Effector CD4-positive, alpha-beta T cell (primary cell): ENCODE data around the gene EGFL7.

Experiments
- DNase-seq: peaks from one replicate; pipeline ENCODE4 v3.0.0-alpha.2; 2020

The EGFL7 gene

DNA sequence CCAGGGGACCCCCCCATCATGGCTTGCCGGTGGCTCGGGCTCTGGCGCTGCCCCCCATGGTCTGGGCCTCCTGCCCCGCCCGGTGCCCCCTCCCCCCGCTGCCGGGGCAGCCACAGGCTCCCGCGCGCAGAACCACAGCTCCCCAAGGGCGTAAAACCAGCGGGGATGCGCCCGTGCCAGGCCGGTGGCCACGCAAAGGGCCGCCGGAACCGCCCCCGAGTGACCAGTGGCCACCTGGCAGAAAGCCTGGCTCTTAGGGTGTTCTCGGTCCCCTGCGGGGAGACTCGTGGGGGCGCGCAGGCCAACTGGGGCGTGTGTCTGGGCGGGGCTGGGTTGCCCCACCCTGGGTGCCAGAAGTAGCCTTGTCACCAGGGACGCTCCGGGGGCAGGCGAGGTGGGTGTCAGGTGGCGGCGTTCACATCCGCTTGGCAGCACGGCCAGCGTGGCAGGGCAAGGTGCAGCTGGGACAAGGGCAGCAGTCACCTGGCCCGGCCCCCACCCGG lies 25.1 kb downstream of the EGFL7 start:
- no peak for DNase-seq

DNA sequence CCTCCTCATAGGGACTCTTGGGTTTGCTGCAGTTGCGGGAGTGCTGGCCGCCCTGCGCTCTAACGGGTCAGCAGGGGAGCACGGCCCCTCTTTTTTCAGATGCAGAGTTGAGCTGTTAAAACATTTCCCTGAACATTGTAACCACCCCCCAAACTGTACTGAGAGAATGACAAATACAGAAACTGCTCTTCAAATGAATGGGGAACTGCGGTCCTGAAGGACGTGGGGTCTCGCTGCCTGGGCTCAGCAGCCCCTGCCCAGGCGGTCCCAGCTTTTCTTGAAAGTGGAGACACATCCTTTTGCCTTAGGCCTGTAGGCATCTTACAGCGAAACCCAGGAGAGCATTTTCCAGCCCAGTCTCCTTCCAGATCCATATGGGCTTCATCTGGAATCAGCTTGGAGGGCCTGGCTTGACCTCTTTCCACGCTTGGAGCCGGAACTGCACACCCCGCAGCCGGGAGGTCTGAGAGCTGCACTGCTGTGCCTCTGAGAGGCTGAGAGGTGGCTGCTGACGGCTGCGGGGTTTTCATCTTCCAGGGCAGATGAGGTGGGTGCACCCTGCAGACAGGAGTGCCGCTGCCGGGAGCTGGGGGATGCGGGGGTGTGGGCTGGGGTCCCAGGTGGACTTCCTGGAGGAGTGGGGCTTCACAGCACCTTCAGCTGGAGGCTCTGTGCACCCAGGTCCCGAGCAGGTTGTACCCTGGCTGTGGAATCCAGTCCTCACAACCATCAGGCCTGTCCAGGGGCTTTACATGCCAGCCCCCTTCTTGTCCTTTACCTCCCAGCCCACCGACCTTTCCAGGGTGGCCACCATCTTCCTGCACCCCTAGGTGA lies 25.8 kb downstream of the EGFL7 start:
- DNase-seq = no peak

GRCh38 chr9:136689108-136689460 lies 26.4 kb downstream of the EGFL7 start:
- no peak for DNase-seq

DNA sequence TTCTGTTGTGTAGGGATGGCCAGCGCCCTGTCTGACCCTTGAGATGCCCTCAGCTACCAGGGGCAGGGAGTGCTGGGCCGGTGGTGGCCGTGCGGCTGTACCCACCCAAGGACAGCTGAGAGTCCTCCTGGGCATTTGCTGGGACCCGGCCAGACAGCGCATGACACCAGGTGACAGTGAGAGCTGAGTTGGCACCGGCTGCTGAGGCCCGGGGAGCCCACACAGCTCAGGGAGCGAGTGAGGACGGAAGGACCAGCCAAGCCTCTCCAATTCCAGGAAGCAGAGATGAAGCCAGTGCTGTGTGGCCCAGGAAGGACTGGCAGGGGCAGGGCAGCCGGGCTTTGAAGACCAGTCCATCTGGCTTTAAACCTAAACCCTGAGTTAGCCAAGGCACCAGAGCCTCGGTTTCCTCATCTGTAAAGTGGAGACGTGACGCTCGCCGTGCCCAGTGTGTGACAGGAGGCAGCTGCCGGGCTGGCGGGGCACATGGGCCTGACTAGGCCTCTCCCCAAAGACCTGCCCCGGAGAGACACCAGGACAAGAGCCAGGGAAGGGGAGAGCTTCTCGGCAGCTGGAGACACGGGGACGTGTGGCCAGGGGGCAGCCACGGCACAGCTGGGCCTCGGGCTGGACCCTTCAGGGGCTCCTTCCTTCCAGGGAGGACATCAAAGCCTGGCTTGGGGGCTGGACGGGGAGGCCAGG lies 27.5 kb downstream of the EGFL7 start:
- no peak for DNase-seq

DNA sequence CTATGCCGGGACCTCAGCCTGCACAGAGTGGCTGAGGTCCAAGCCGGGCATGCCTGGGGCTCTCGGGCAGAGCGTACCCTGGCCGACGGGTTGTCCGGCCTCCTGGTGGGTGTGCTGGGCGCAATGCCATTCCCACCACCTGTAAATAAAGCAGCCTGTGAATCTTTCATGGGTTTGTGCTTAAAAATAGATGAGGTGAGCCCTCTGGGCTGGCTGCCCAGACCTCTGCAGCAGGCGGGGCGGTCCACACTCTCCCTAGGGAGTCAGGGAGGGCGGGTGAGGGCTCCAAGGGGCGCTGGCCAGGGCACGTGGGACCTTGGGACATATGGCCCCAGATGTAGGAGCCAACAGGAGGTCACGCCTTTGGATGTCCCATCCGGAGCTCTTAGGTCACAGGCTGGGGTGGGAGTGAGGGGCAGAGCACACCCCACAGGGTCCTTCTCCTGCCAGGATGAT lies 28.1 kb downstream of the EGFL7 start:
- DNase-seq = no peak

DNA sequence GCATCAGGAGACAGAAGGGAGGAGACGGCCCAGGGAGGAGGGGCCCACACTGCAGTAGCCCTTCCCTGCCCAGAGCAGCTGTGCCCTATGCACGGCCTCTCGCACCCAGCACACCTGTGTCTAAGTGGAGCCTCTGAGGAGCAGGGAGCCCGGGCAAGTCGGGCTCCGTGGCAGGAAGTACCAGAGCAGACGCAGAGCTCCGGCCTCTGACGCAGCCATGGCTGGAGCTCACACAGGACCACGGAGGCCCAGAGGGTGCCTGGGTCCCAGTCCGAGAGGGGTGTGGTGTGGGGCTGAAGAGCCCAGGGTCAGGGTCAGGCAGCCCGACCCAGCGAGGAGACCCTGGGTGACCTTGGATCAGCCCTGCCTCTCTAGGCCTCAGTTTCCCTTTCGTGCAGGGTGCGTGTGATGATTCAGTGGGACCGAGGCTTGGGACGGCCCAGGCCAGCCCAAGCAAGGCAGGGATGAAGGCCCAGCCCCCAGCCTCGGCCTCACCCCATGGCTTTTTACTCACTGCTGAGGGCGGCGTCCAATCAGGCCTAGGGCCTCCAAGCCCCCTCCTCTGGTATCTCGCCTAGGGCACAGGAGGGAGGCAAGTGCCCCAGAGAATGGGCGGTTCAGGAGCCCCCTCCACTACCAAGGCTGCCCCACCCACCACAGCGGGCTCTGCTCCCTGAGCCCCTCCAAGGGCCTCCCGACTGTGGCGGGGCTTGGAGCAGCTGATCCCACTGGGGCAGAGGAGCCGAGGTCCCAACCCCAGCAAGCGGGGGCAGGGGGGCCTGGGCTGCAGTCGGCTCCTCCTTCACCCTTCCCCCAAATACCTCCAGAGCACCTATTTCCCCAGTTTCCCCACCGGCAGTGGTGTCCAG lies 28.8 kb downstream of the EGFL7 start:
- no peak for DNase-seq

DNA sequence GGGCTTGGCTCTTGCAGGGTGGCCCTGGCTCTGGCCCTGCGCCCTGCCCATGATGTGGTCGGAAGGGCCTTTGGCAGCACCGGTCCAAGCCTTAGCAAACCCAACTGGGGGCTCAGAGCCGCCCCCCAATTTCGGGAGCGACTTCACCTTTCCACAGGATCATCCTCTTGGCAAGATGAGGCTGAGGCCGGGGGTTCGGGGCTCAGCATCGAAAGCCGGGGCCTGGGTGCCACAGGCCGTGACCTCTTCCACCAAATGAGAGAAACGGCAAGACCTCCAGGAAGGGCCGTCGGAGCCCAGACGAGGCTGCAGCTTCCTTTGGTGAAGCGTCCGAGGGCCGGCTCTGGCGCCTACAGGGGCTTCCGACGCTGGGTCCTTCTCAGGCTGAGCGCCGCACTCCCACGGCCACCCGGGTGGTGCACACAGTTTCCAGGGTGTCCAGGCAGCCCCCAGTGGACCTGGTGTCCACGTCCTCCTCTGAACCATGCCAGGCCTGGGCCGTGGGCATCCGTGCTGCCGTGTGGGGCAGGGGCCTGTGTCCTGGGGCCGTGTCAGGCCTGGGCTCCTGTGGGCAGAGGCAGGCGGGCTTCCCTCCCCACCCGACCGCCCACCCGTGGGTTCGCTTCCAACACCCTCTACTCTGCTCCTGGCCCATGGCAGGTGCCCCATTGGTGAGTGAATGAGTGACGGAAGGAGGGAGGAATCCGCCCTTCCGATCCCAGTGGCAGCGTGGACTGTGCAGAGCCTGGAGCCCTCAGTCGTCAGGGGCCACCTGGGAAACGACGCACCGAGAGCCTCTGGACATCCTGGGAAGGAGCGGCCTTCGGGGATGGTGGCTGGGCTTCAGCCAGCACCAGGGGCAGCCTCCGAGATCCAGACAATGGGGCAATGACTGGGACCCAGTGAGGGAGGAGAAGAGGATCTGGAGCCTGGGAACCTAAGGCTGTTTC lies 29.7 kb downstream of the EGFL7 start:
- no peak for DNase-seq

DNA sequence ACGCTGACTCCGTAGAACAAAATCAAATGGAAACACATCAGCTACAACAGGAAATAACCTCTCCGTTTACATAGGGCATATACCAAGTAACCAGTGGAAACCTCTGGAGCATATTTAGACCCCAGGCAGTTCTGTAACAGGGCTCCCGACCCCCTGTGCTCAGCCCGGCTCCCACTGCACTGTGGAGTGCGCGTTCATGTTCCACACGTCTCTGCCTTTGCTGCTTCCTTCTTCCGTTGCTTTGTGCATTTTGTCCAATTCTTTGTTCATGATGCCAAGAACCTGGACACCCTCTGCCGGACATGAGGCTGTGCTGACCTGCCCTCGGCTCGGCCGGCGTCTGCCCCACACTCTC lies 30.4 kb downstream of the EGFL7 start:
- no peak for DNase-seq

- DNase-seq = no peak
These were observed 30.9 kb downstream of the EGFL7 start for GRCh38 chr9:136693490-136694162.

GRCh38 chr9:136694163-136694871 lies 31.6 kb downstream of the EGFL7 start:
- DNase-seq = no peak

GRCh38 chr9:136694872-136695247 lies 32.1 kb downstream of the EGFL7 start:
- DNase-seq = no peak

DNA sequence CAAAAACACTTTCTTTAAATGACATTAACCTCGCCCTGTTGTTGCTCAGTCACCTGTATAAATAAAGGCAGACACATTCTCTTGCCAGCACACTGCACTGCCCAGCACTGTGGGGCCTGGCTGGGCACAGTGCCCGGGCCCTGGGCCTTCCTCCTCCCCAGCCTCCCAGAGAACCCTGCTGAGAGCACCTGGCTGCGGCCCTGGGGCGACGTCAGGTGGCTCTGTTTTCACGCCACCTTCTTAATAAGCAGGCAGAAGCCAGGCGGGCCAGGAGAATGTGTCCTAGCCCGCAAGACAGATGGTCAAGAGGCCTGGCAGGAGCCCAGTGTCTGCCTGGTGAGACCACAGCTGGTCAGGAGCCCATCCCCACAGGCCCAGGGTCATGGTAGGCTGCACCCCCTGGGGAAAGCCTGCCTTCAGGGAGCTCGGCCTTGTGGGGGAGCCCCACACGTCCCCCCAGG lies 32.7 kb downstream of the EGFL7 start:
- DNase-seq = no peak

DNA sequence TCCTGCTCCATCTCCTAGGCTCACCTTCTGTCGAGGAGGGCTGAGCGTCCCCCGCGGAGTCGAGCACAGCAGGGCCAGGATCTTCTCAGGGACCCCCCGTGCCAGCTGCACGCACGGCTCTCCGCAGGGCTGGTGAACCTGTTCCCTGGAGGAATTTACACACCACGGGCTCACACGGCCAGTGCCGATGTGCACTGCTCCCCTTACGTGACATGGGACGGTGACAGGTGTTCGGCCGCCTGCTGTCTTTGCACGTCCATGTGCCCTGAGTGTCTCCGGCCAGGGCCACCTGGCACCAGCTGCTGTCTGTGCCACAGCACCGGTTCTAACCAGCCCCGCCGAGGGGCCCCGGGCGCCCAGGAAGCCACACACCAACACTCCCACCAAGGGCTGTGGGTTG lies 33.2 kb downstream of the EGFL7 start:
- DNase-seq = no peak

- no peak for DNase-seq
These were observed 33.8 kb downstream of the EGFL7 start for GRCh38 chr9:136696502-136696901.

GRCh38 chr9:136697146-136697820 lies 34.6 kb downstream of the EGFL7 start:
- no peak for DNase-seq

DNA sequence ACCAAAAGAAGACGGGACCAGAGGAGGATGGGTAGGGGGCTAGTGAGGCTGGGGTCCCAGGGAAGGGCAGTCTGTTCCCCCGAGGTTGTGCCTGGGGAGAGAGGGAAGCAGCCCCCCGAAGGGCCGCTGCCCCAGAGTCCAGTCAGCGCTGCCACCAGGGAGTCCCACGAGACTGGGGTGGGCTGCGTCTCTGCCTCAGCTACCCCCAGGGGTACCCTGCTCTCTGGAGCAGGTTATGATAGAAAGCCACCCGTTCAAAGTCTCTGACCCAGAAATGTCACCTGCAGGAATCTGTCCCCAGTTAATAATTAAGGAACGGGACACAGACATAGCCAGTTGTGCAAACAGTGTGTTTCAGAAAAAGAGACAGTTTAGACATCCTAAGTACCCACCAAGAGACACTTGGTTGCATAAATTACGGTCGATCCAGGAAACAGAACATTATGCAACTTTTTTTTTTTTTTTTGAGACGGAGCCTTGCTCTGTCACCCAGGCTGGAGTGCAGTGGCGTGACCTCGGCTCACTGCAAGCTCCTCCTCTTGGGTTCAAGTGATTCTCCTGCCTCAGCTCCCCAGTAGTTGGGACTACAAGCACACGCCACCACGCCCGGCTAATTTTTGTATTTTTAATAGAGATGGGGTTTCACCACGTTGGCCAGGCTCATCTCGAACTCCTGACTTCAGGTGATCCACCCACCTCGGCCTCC lies 35.3 kb downstream of the EGFL7 start:
- DNase-seq = no peak

DNA sequence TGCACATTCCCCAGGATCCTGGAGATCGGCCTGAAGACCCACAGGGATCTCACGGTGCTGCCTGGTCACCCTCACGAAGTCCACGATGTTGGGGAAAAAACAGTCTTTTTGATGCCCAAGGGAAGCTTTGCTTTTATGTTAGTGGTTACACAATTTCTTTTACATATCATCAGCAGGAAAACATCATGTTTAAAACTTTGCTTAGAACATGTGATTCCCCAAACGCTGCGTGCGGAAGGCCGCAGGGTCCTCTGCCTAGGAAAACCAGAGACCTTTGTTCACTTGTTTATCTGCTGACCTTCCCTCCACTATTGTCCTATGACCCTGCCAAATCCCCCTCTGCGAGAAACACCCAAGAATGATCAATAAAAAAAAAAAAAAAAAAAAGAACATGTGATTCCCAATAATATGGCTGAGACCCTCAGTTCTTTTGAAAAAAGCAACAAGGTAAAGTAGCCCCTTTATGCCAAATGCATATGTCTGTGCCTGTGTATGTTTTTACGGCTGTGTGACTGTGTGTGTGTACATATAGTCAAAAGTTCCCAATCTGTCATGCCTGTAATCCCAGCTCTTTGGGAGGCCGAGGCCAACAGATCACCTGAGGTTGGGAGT lies 36.0 kb downstream of the EGFL7 start:
- DNase-seq = no peak

- no peak for DNase-seq
These were observed 37.6 kb downstream of the EGFL7 start for GRCh38 chr9:136700304-136700703.
